Lower leg skin (tissue), 3 donors: ENCODE measurements around the gene CNTRL.

Experiments used
- POLR2A ChIP-seq, 2 donors: fragments of 450-650 bp; IDR thresholded peaks; one replicate each; pipeline ENCODE4 v1.6.1; 2016 to 2017; ENCODE audit warnings: antibody characterized with exemption in 2 of 2, mild to moderate bottlenecking in 1 of 2, moderate library complexity in 1 of 2
- TF ChIP-seq, protein P1 (sequence below), 3 donors: fragments of 450-650 bp; IDR thresholded peaks; one replicate each; pipeline ENCODE4 v1.5.1; 2016; ENCODE audit warnings: antibody characterized with exemption in 3 of 3, mild to moderate bottlenecking in 3 of 3, moderate library complexity in 2 of 3

DNA sequence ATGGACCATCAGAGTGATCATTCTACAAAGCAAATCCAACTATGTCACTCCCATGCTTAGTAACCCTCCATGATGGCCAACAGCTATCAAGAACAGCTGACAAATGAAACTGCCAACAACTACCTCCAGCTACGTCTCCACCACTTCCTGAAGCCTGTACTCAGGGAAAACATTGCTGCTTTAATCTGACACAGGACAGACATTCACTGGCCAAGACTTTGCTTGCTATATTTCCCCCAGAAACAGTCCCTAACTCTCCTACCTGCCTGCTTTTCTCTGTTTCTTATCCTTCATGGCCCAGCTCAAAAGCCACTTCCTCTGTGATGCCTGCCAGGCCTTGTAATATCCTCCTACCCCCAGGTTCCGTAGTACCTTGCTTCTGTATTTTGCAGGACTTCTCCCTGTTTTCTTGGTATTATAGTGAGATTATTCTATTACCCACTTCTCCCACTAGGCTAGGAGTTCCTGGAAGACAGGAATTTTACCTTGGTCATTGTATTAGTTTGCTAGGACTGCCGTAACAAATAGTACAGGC, 141.6 kb downstream of the CNTRL start:
- TF ChIP-seq, protein P1, sequence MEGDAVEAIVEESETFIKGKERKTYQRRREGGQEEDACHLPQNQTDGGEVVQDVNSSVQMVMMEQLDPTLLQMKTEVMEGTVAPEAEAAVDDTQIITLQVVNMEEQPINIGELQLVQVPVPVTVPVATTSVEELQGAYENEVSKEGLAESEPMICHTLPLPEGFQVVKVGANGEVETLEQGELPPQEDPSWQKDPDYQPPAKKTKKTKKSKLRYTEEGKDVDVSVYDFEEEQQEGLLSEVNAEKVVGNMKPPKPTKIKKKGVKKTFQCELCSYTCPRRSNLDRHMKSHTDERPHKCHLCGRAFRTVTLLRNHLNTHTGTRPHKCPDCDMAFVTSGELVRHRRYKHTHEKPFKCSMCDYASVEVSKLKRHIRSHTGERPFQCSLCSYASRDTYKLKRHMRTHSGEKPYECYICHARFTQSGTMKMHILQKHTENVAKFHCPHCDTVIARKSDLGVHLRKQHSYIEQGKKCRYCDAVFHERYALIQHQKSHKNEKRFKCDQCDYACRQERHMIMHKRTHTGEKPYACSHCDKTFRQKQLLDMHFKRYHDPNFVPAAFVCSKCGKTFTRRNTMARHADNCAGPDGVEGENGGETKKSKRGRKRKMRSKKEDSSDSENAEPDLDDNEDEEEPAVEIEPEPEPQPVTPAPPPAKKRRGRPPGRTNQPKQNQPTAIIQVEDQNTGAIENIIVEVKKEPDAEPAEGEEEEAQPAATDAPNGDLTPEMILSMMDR (IDR thresholded peaks at IDR 0.05), result no peak
- TF ChIP-seq POLR2A (IDR thresholded peaks at IDR 0.05), result no peak
